Measurements from ENCODE around the gene ARPC1B. TPM values are rescaled to one million over a fixed set of nuclear protein-coding genes. Genes with fewer than 3 reads are reported as not detected.
"Not testable (repeated sequence)": the region's sequence is repeated elsewhere in the genome, so short reads cannot be mapped to it uniquely, and the experiment has no call there.

ARPC1B gene
- total RNA-seq, 3 donors from 2014 or later, result 108 to 176 (median 169) TPM

- intact Hi-C loops (cut with DNase I; ENCODE audit: low total_unique reads), result no loop called here
- no peak for TF ChIP-seq POLR2A (IDR thresholded peaks at IDR 0.05)
- no peak for TF ChIP-seq POLR2AphosphoS5 (IDR thresholded peaks at IDR 0.05)
- TF ChIP-seq CTCF (IDR thresholded peaks at IDR 0.05), result no peak
- DNase-seq (ENCODE audit: low spot score in 2 of 2), result no peak
- no peaks in the 10 kb centered on the region for H3K9me3 ChIP-seq
- no peak overlapping the region for H3K4me3 ChIP-seq
- H3K27ac ChIP-seq, result no peak overlapping the region
- H3K36me3 ChIP-seq, result no peaks in the 10 kb centered on the region
- no peaks in the 10 kb centered on the region for H3K4me1 ChIP-seq
- H3K27me3 ChIP-seq, result no peaks in the 10 kb centered on the region
Observed at GRCh38 chr7:99371376-99371920, 3.1 kb upstream of the ARPC1B start.

- no peaks in the 10 kb centered on the region for H3K27me3 ChIP-seq
- no peaks in the 10 kb centered on the region for H3K36me3 ChIP-seq
- H3K4me1 ChIP-seq, result no peaks in the 10 kb centered on the region
- DNase-seq (ENCODE audit: low spot score in 2 of 2), result no peak
- peak overlapping the region; percentile 43 to 46 for H3K27ac ChIP-seq
- intact Hi-C loops (cut with DNase I; ENCODE audit: low total_unique reads), result no loop called here
- no peak for TF ChIP-seq CTCF (IDR thresholded peaks at IDR 0.05)
- no peak for TF ChIP-seq POLR2A (IDR thresholded peaks at IDR 0.05)
- TF ChIP-seq POLR2AphosphoS5 (IDR thresholded peaks at IDR 0.05), result no peak
- no peaks in the 10 kb centered on the region for H3K9me3 ChIP-seq
- H3K4me3 ChIP-seq, result peak overlapping the region in 2 of 3 donors; percentile 6 to 22
Observed at GRCh38 chr7:99372275-99373090, 2.0 kb upstream of the ARPC1B start.

GRCh38 chr7:99373091-99374066, 1.2 kb upstream of the ARPC1B start:
- no peak for TF ChIP-seq POLR2A (IDR thresholded peaks at IDR 0.05)
- TF ChIP-seq CTCF (IDR thresholded peaks at IDR 0.05), result no peak
- TF ChIP-seq POLR2AphosphoS5 (IDR thresholded peaks at IDR 0.05), result no peak
- Histone ChIP-seq H3K4me1 (no peaks in the 10 kb centered on the region), H3K27me3 (no peaks in the 10 kb centered on the region), H3K36me3 (no peaks in the 10 kb centered on the region), H3K27ac (peak overlapping the region; percentile 78 to 94), H3K9me3 (no peaks in the 10 kb centered on the region), H3K4me3 (peak overlapping the region; percentile 94 to 99 (median 97))
- DNase-seq (ENCODE audit: low spot score in 2 of 2), result no peak
- intact Hi-C loops (cut with DNase I; ENCODE audit: low total_unique reads), result no loop called here

- Histone ChIP-seq H3K36me3 (no peaks in the 10 kb centered on the region), H3K27me3 (no peaks in the 10 kb centered on the region), H3K4me1 (no peaks in the 10 kb centered on the region), H3K27ac (peak overlapping the region; percentile 78 to 94), H3K4me3 (peak overlapping the region; percentile 94 to 99 (median 97)), H3K9me3 (no peaks in the 10 kb centered on the region)
- peak in 1 of 2 donors; percentile 61 for DNase-seq (ENCODE audit: low spot score in 2 of 2)
- TF ChIP-seq POLR2AphosphoS5 (IDR thresholded peaks at IDR 0.05) (peak; percentile 37 to 52 (median 50)), POLR2A (IDR thresholded peaks at IDR 0.05) (no peak)
- intact Hi-C loops (cut with DNase I; ENCODE audit: low total_unique reads), result no loop called here
Observed at GRCh38 chr7:99375070-99375807, 709 bp downstream of the ARPC1B start.

GRCh38 chr7:99379043-99379577, 4.6 kb downstream of the ARPC1B start:
- intact Hi-C loops (cut with DNase I; ENCODE audit: low total_unique reads), result no loop called here
- Histone ChIP-seq H3K36me3 (no peaks in the 10 kb centered on the region), H3K27ac (peak overlapping the region; percentile 76 to 90), H3K4me3 (peak overlapping the region; percentile 15 to 25 (median 17)), H3K27me3 (no peaks in the 10 kb centered on the region), H3K4me1 (peaks cover 0 to 7% of the 10 kb centered on the region in 2 donors), H3K9me3 (no peaks in the 10 kb centered on the region)
- TF ChIP-seq POLR2A (IDR thresholded peaks at IDR 0.05), result no peak
- TF ChIP-seq CTCF (IDR thresholded peaks at IDR 0.05), result peak in 1 of 3 donors; percentile 10
- DNase-seq (ENCODE audit: low spot score in 2 of 2), result no peak

- H3K27ac ChIP-seq, result peak overlapping the region; percentile 76 to 90
- H3K4me1 ChIP-seq; intact Hi-C loops (cut with DNase I; ENCODE audit: low total_unique reads); H3K27me3 ChIP-seq; H3K36me3 ChIP-seq; H3K9me3 ChIP-seq; DNase-seq (ENCODE audit: low spot score in 2 of 2): not testable (repeated sequence)
- H3K4me3 ChIP-seq, result peak overlapping the region; percentile 17 to 53 (median 25)
Observed at GRCh38 chr7:99379693-99380031, 5.1 kb downstream of the ARPC1B start.
